Cardiac muscle cell (in vitro differentiated cells and primary cell): Measurements from ENCODE around the gene RFESD. TPM values are rescaled to one million over a fixed set of nuclear protein-coding genes. Genes with fewer than 3 reads are reported as not detected.

Experiments
- DNase-seq, 2 donors: peaks; one replicate each; pipeline versions ENCODE4 v3.0.0 to v3.0.0-alpha.2; 2010 to 2017; ENCODE audit warnings: low read depth in 1 of 2, low spot score in 1 of 2
- H3K27ac ChIP-seq: fragments of 200-600 bp; sonication (generic); 2 replicates; pipeline ENCODE4 v1.5.1; 2016
- H3K27me3 ChIP-seq: fragments of 200-600 bp; sonication (generic); 2 replicates; pipeline ENCODE4 v1.6.0; 2016; ENCODE audit warnings: control low read depth
- H3K36me3 ChIP-seq: fragments of 200-600 bp; sonication (generic); 2 replicates; pipeline ENCODE4 v1.5.1; 2016; ENCODE audit warnings: control low read depth
- H3K4me1 ChIP-seq: fragments of 200-600 bp; sonication (generic); 2 replicates; pipeline ENCODE4 v1.8.1; 2017; ENCODE audit warnings: low read depth, mild to moderate bottlenecking, mixed run types
- H3K4me3 ChIP-seq: fragments of 200-600 bp; sonication (generic); 2 replicates; pipeline ENCODE4 v1.5.1; 2016; ENCODE audit warnings: mild to moderate bottlenecking
- H3K9me3 ChIP-seq: fragments of 200-600 bp; sonication (generic); 2 replicates; pipeline ENCODE4 v1.5.1; 2017; ENCODE audit warnings: low read depth, mild to moderate bottlenecking, control low read depth
- CTCF ChIP-seq: IDR thresholded peaks from 2 replicates; pipeline ENCODE4 v1.5.1; 2012; ENCODE audit warnings: low read depth, mild to moderate bottlenecking, low read length
- polyA plus RNA-seq: library from polyadenylated mRNA; unstranded; fragments of >200 nt; fragmentation: Nextera tagmentation; extraction: Ambion mirVana; gene quantifications from 2 replicates; pipeline ENCODE4 v1.2.1, GENCODE V29; 2016
- total RNA-seq: library from RNA; depleted of rRNA; stranded (reverse); fragments of >200 nt; gene quantifications from 2 replicates; pipeline ENCODE4 v1.2.3, GENCODE V29; 2016

Gene RFESD
- total and polyA plus RNA-seq, 2 experiments from 2014 or later, result 1.3 to 3.9 TPM

- Histone ChIP-seq H3K9me3 (no peaks in the 10 kb centered on the region), H3K4me1 (peaks cover 13% of the 10 kb centered on the region), H3K4me3 (no peak overlapping the region), H3K27me3 (no peaks in the 10 kb centered on the region), H3K36me3 (no peaks in the 10 kb centered on the region), H3K27ac (peak overlapping the region; percentile 3)
- no peak for TF ChIP-seq CTCF
- peak; percentile 14 to 49 for DNase-seq
These were observed 1.6 kb downstream of the RFESD start for GRCh38 chr5:95647886-95648860.

- Histone ChIP-seq H3K36me3 (no peaks in the 10 kb centered on the region), H3K4me3 (no peak overlapping the region), H3K27ac (no peak overlapping the region), H3K27me3 (no peaks in the 10 kb centered on the region), H3K9me3 (no peaks in the 10 kb centered on the region), H3K4me1 (peaks cover 13% of the 10 kb centered on the region)
- no peak for TF ChIP-seq CTCF
- no peak for DNase-seq
These were observed 2.7 kb downstream of the RFESD start for GRCh38 chr5:95649274-95649673.

GRCh38 chr5:95649842-95650620 is 3.5 kb downstream of the RFESD start:
- Histone ChIP-seq H3K27me3 (no peaks in the 10 kb centered on the region), H3K4me3 (no peak overlapping the region), H3K9me3 (no peaks in the 10 kb centered on the region), H3K27ac (no peak overlapping the region), H3K36me3 (no peaks in the 10 kb centered on the region), H3K4me1 (peaks cover 13% of the 10 kb centered on the region)
- DNase-seq, result no peak
- TF ChIP-seq CTCF, result no peak

- Histone ChIP-seq H3K4me3 (no peak overlapping the region), H3K36me3 (no peaks in the 10 kb centered on the region), H3K27ac (no peak overlapping the region), H3K9me3 (no peaks in the 10 kb centered on the region), H3K4me1 (peaks cover 32% of the 10 kb centered on the region), H3K27me3 (no peaks in the 10 kb centered on the region)
- TF ChIP-seq CTCF, result no peak
- no peak for DNase-seq
These were observed 6.3 kb downstream of the RFESD start for GRCh38 chr5:95652849-95653248.

- TF ChIP-seq CTCF, result no peak
- DNase-seq, result no peak
- H3K27ac ChIP-seq, result no peak overlapping the region
These were observed 7.6 kb downstream of the RFESD start for GRCh38 chr5:95654196-95654595.

More at GRCh38 chr5:95654196-95654595, 7.6 kb downstream of the RFESD start:
- Histone ChIP-seq H3K36me3 (no peaks in the 10 kb centered on the region), H3K4me1 (peaks cover 30% of the 10 kb centered on the region), H3K9me3 (no peaks in the 10 kb centered on the region), H3K27me3 (no peaks in the 10 kb centered on the region), H3K4me3 (no peak overlapping the region)
